ENCODE results near the gene MDFI. TPM values are rescaled to one million over a fixed set of nuclear protein-coding genes. Genes with fewer than 3 reads are reported as not detected.

MDFI gene
- polyA plus RNA-seq, 1 experiment, result 0.19 TPM

GRCh38 chr6:41630946-41631345 lies 7.3 kb upstream of the MDFI start:
- Histone ChIP-seq H3K4me3 (ENCODE audit: low read depth, low read length) (no peak overlapping the region), H3K27ac (ENCODE audit: low read depth, low read length) (no peak overlapping the region), H3K9me3 (ENCODE audit: control insufficient read depth, insufficient read depth, low read length) (no peaks in the 10 kb centered on the region), H3K27me3 (ENCODE audit: control insufficient read depth, insufficient read depth, low read length) (peaks cover 52% of the 10 kb centered on the region)
- ChIA-PET CTCF (interaction anchor here (1.1 to 1.2 kb wide), 2 partner anchors 28 to 206 kb away, joined by 3 read pairs; no protein-coding TSS in a partner anchor), POLR2A (interaction anchor here (0.6 kb wide), 1 partner anchor 83 kb away, joined by 3 read pairs; no protein-coding TSS in a partner anchor)
- no peak for DNase-seq (ENCODE audit: low read depth, low spot score)
- TF ChIP-seq CTCF (IDR thresholded peaks at IDR 0.05; ENCODE audit: low read depth, low read length), result no peak

- Histone ChIP-seq H3K9me3 (ENCODE audit: control insufficient read depth, insufficient read depth, low read length) (no peaks in the 10 kb centered on the region; the same call in 1 of the 2 replicates), H3K27ac (ENCODE audit: low read depth, low read length) (no peak overlapping the region), H3K27me3 (ENCODE audit: control insufficient read depth, insufficient read depth, low read length) (peaks cover 62% of the 10 kb centered on the region), H3K4me3 (ENCODE audit: low read depth, low read length) (no peak overlapping the region)
- CTCF ChIA-PET, result interaction anchor here (2.0 kb wide), 1 partner anchor 30 kb away, joined by 7 read pairs; no protein-coding TSS in a partner anchor
- POLR2A ChIA-PET, result interaction anchor here (0.7 kb wide), 1 partner anchor 117 kb away, joined by 4 read pairs; no protein-coding TSS in a partner anchor
- no peak for DNase-seq (ENCODE audit: low read depth, low spot score)
- TF ChIP-seq CTCF (IDR thresholded peaks at IDR 0.05; ENCODE audit: low read depth, low read length), result no peak
Observed at GRCh38 chr6:41633056-41633634, 5.1 kb upstream of the MDFI start.

GRCh38 chr6:41634657-41635056 lies 3.6 kb upstream of the MDFI start:
- TF ChIP-seq CTCF (IDR thresholded peaks at IDR 0.05; ENCODE audit: low read depth, low read length), result no peak
- CTCF ChIA-PET, result interaction anchor here (1.8 kb wide), 1 partner anchor 32 kb away, joined by 8 read pairs; no protein-coding TSS in a partner anchor
- POLR2A ChIA-PET, result no interaction called here
- Histone ChIP-seq H3K9me3 (ENCODE audit: control insufficient read depth, insufficient read depth, low read length) (no peaks in the 10 kb centered on the region; the same call in 1 of the 2 replicates), H3K27ac (ENCODE audit: low read depth, low read length) (no peak overlapping the region), H3K27me3 (ENCODE audit: control insufficient read depth, insufficient read depth, low read length) (peaks cover 73% of the 10 kb centered on the region), H3K4me3 (ENCODE audit: low read depth, low read length) (no peak overlapping the region)
- DNase-seq (ENCODE audit: low read depth, low spot score), result no peak

- CTCF ChIA-PET, result interaction anchor here (1.8 kb wide), 1 partner anchor 32 kb away, joined by 8 read pairs; no protein-coding TSS in a partner anchor
- no peaks in the 10 kb centered on the region; the same call in 1 of the 2 replicates for H3K9me3 ChIP-seq (ENCODE audit: control insufficient read depth, insufficient read depth, low read length)
- no peak overlapping the region for H3K4me3 ChIP-seq (ENCODE audit: low read depth, low read length)
- TF ChIP-seq CTCF (IDR thresholded peaks at IDR 0.05; ENCODE audit: low read depth, low read length), result no peak
- no peak for DNase-seq (ENCODE audit: low read depth, low spot score)
- POLR2A ChIA-PET, result no interaction called here
- H3K27me3 ChIP-seq (ENCODE audit: control insufficient read depth, insufficient read depth, low read length), result peaks cover 75% of the 10 kb centered on the region
- H3K27ac ChIP-seq (ENCODE audit: low read depth, low read length), result no peak overlapping the region
Observed at GRCh38 chr6:41635365-41635764, 2.9 kb upstream of the MDFI start.

- peaks cover 82% of the 10 kb centered on the region for H3K27me3 ChIP-seq (ENCODE audit: control insufficient read depth, insufficient read depth, low read length)
- TF ChIP-seq CTCF (IDR thresholded peaks at IDR 0.05; ENCODE audit: low read depth, low read length), result no peak
- ChIA-PET POLR2A (no interaction called here), CTCF (interaction anchor here (0.6 to 1.1 kb wide), 3 partner anchors 34 to 57 kb away, joined by 3 to 4 read pairs (median 4); no protein-coding TSS in a partner anchor)
- no peak overlapping the region for H3K4me3 ChIP-seq (ENCODE audit: low read depth, low read length)
- DNase-seq (ENCODE audit: low read depth, low spot score), result no peak
- H3K27ac ChIP-seq (ENCODE audit: low read depth, low read length), result no peak overlapping the region
- H3K9me3 ChIP-seq (ENCODE audit: control insufficient read depth, insufficient read depth, low read length), result no peaks in the 10 kb centered on the region; the same call in 1 of the 2 replicates
Observed at GRCh38 chr6:41636833-41637193, 1.5 kb upstream of the MDFI start.

Data from AG04450 (cell line).